H7 (cell line): ENCODE data around the gene MCEE. TPM values are rescaled to one million over a fixed set of nuclear protein-coding genes. Genes with fewer than 3 reads are reported as not detected.

ENCODE experiments used
- DNase-seq: peaks from one replicate; pipeline ENCODE4 v3.0.0; 2012
- H3K27me3 ChIP-seq: 2 replicates; pipeline ENCODE4 v1.6.0; 2011; ENCODE audit warnings: mild to moderate bottlenecking, low read length; ENCODE audit not compliant: control insufficient read depth, insufficient read depth
- H3K36me3 ChIP-seq: replicated peaks from 2 replicates; pipeline ENCODE4 v1.5.1; 2011; ENCODE audit warnings: low read length; ENCODE audit not compliant: control insufficient read depth, insufficient read depth
- H3K4me3 ChIP-seq: 2 replicates; pipeline ENCODE4 v1.5.1; 2011; ENCODE audit warnings: low read depth, mild to moderate bottlenecking, control low read depth, low read length, moderate library complexity; ENCODE audit not compliant: insufficient read depth
- total RNA-seq: library from RNA; depleted of rRNA; stranded (reverse); fragments of >200 nt; shearing (Covaris generic); gene quantifications from 2 replicates; pipeline ENCODE4 v1.2.3, GENCODE V29; 2014; rRNA removed

The MCEE gene
- total RNA-seq, 1 experiment from 2014 or later, result 11.2 TPM

- Histone ChIP-seq H3K4me3 (no peak overlapping the region), H3K36me3 (no peaks in the 10 kb centered on the region), H3K27me3 (peaks cover 2% of the 10 kb centered on the region)
- DNase-seq, result no peak
Measured at GRCh38 chr2:71060871-71061270, 69.2 kb downstream of the MCEE start.

GRCh38 chr2:71060211-71060610 is 69.8 kb downstream of the MCEE start:
- Histone ChIP-seq H3K4me3 (no peak overlapping the region), H3K27me3 (peaks cover 2% of the 10 kb centered on the region), H3K36me3 (no peaks in the 10 kb centered on the region)
- DNase-seq, result no peak

Other genes with a start within 250 kb of the MCEE start
- not detected in 2 replicates for gene VAX2, start 229.7 kb downstream of the MCEE start, total RNA-seq
- gene ATP6V1B1, start 194.3 kb downstream of the MCEE start, total RNA-seq, result 0.14 TPM in 1 of 2 replicates, not detected in the other
- gene ANKRD53, start 151.6 kb downstream of the MCEE start, total RNA-seq, result not detected in 2 replicates
- 13.4 and 13.5 TPM in 2 replicates for gene TEX261, start 135.4 kb downstream of the MCEE start, total RNA-seq
- gene NAGK, start 61.6 kb downstream of the MCEE start, total RNA-seq, result 40.9 and 51.7 TPM in 2 replicates
- 12.5 and 17.9 TPM in 2 replicates for gene MPHOSPH10, start 405 bp upstream of the MCEE start, total RNA-seq
- gene PAIP2B, start 96.9 kb upstream of the MCEE start, total RNA-seq, result 3.7 and 5.7 TPM in 2 replicates
- gene ZNF638, start 201.6 kb upstream of the MCEE start, total RNA-seq, result 101 and 134 TPM in 2 replicates